Measurements from ENCODE around the gene AGPAT4.
"Not testable (repeated sequence)": the region's sequence is repeated elsewhere in the genome, so short reads cannot be mapped to it uniquely, and the experiment has no call there.

Gene AGPAT4

GRCh38 chr6:161136655-161137054 is 137.2 kb downstream of the AGPAT4 start:
- DNase-seq: no peak

- no peak for DNase-seq
Observed at GRCh38 chr6:161135695-161136591, 137.9 kb downstream of the AGPAT4 start.

GRCh38 chr6:161134550-161135298 is 139.1 kb downstream of the AGPAT4 start:
- no peak for DNase-seq

- no peak for DNase-seq
Observed at GRCh38 chr6:161133963-161134362, 139.9 kb downstream of the AGPAT4 start.

- no peak for DNase-seq
Observed at GRCh38 chr6:161132384-161132783, 141.5 kb downstream of the AGPAT4 start.

GRCh38 chr6:161130967-161131766 is 142.7 kb downstream of the AGPAT4 start:
- DNase-seq: no peak

- DNase-seq: no peak
Observed at GRCh38 chr6:161130541-161130940, 143.3 kb downstream of the AGPAT4 start.

- no peak for DNase-seq
Observed at GRCh38 chr6:161128680-161129196, 145.1 kb downstream of the AGPAT4 start.

GRCh38 chr6:161128230-161128629 is 145.6 kb downstream of the AGPAT4 start:
- DNase-seq: no peak

- DNase-seq: no peak
Observed at GRCh38 chr6:161127071-161127740, 146.7 kb downstream of the AGPAT4 start.

- no peak for DNase-seq
Observed at GRCh38 chr6:161125591-161125990, 148.3 kb downstream of the AGPAT4 start.

GRCh38 chr6:161123319-161123718 is 150.5 kb downstream of the AGPAT4 start:
- DNase-seq: not testable (repeated sequence)

GRCh38 chr6:161117942-161118341 is 155.9 kb downstream of the AGPAT4 start:
- DNase-seq: no peak

GRCh38 chr6:161117308-161117707 is 156.6 kb downstream of the AGPAT4 start:
- DNase-seq: no peak

- DNase-seq: no peak
Observed at GRCh38 chr6:161116554-161116953, 157.3 kb downstream of the AGPAT4 start.

GRCh38 chr6:161115468-161115867 is 158.4 kb downstream of the AGPAT4 start:
- DNase-seq: no peak

- DNase-seq: no peak
Observed at GRCh38 chr6:161111261-161111660, 162.6 kb downstream of the AGPAT4 start.

GRCh38 chr6:161110028-161110779 is 163.7 kb downstream of the AGPAT4 start:
- no peak for DNase-seq

GRCh38 chr6:161109366-161109765 is 164.5 kb downstream of the AGPAT4 start:
- no peak for DNase-seq

GRCh38 chr6:161108916-161109315 is 164.9 kb downstream of the AGPAT4 start:
- DNase-seq: no peak
